Measurements from ENCODE around the gene SP6. TPM values are rescaled to one million over a fixed set of nuclear protein-coding genes. Genes with fewer than 3 reads are reported as not detected.
A peak's percentile ranks its signal among the peaks of the same experiment; 100 is the strongest.

Gene SP6
- total and polyA plus RNA-seq, 8 donors, result 0.31 to 3.0 (median 0.38) TPM; not detected in 3

- no peak for TF ChIP-seq POLR2AphosphoS5 (IDR thresholded peaks at IDR 0.05)
- TF ChIP-seq EP300 (IDR thresholded peaks at IDR 0.05), result no peak
- no peak for TF ChIP-seq POLR2A (IDR thresholded peaks at IDR 0.05)
- no peak for TF ChIP-seq CTCF (IDR thresholded peaks at IDR 0.05)
- 11 to 22% (median 19%) methylated on average over 1 of the region's 1 CpG for WGBS, 5 donors
- H3K27me3 ChIP-seq, result peaks cover 13 to 100% (median 42%) of the 10 kb centered on the region in 3 donors
- no peak overlapping the region for H3K27ac ChIP-seq
- no peak for DNase-seq
- intact Hi-C loops (cut with DNase I; ENCODE audit: low total_unique reads), result no loop called here
- no peak overlapping the region for H3K4me3 ChIP-seq
- no peaks in the 10 kb centered on the region for H3K9me3 ChIP-seq
- H3K36me3 ChIP-seq, result no peaks in the 10 kb centered on the region
- H3K4me1 ChIP-seq, result peaks cover 0 to 9% (median 4%) of the 10 kb centered on the region in 4 donors
Measured at GRCh38 chr17:47870056-47870455, 19.1 kb upstream of the SP6 start.

GRCh38 chr17:47869114-47869513 lies 18.2 kb upstream of the SP6 start:
- intact Hi-C loops (cut with DNase I; ENCODE audit: low total_unique reads), result no loop called here
- Histone ChIP-seq H3K36me3 (no peaks in the 10 kb centered on the region), H3K4me3 (no peak overlapping the region), H3K27me3 (peaks cover 9 to 98% (median 39%) of the 10 kb centered on the region in 3 donors), H3K4me1 (peaks cover 0 to 9% (median 4%) of the 10 kb centered on the region in 4 donors), H3K27ac (no peak overlapping the region), H3K9me3 (no peaks in the 10 kb centered on the region)
- TF ChIP-seq CTCF (IDR thresholded peaks at IDR 0.05) (no peak), POLR2A (IDR thresholded peaks at IDR 0.05) (no peak)
- 21 to 43% (median 31%) methylated on average over 2 of the region's 2 CpGs for WGBS, 5 donors
- no peak for DNase-seq

- peaks cover 7 to 86% (median 32%) of the 10 kb centered on the region in 3 donors for H3K27me3 ChIP-seq
- TF ChIP-seq POLR2AphosphoS5 (IDR thresholded peaks at IDR 0.05), result no peak
- no peak for TF ChIP-seq POLR2A (IDR thresholded peaks at IDR 0.05)
- no peak for TF ChIP-seq CTCF (IDR thresholded peaks at IDR 0.05)
- TF ChIP-seq EP300 (IDR thresholded peaks at IDR 0.05), result no peak
- no peaks in the 10 kb centered on the region for H3K36me3 ChIP-seq
- no peak for DNase-seq
- peaks cover 0 to 9% (median 4%) of the 10 kb centered on the region in 4 donors for H3K4me1 ChIP-seq
- no peaks in the 10 kb centered on the region for H3K9me3 ChIP-seq
- H3K4me3 ChIP-seq, result no peak overlapping the region
- WGBS, 5 donors, result 82 to 87% (median 85%) methylated on average over 11 of the region's 11 CpGs
- intact Hi-C loops (cut with DNase I; ENCODE audit: low total_unique reads), result no loop called here
- H3K27ac ChIP-seq, result no peak overlapping the region
Measured at GRCh38 chr17:47867813-47868533, 17.0 kb upstream of the SP6 start.

- Histone ChIP-seq H3K9me3 (no peaks in the 10 kb centered on the region), H3K27ac (no peak overlapping the region), H3K27me3 (peaks cover under 1 to 76% (median 21%) of the 10 kb centered on the region in 3 donors), H3K4me1 (peaks cover 0 to under 1% (median 0%) of the 10 kb centered on the region in 4 donors), H3K4me3 (no peak overlapping the region), H3K36me3 (no peaks in the 10 kb centered on the region)
- WGBS, 5 donors, result 42 to 68% (median 56%) methylated on average over 19 to 20 of the region's 20 CpGs
- intact Hi-C loops (cut with DNase I; ENCODE audit: low total_unique reads), result no loop called here
- DNase-seq, result peak in 1 of 2 donors; percentile 35
- TF ChIP-seq POLR2A (IDR thresholded peaks at IDR 0.05) (no peak), POLR2AphosphoS5 (IDR thresholded peaks at IDR 0.05) (no peak), CTCF (IDR thresholded peaks at IDR 0.05) (no peak), EP300 (IDR thresholded peaks at IDR 0.05) (no peak)
Measured at GRCh38 chr17:47866941-47867340, 16.0 kb upstream of the SP6 start.
